T-helper 1 cell treated with Interleukin-12 subunit alpha and Interleukin-12 subunit beta and Interleukin-4 antibody, amounts not matched to agents 30 μg/mL and 1 μg/mL, for 36 hours (primary cell): ENCODE measurements around the gene ANO8.

Experiments
- H3K27ac Mint-ChIP-seq: one replicate; pipeline ENCODE4 v1.8.0; 2021; ENCODE audit warnings: mild to moderate bottlenecking, mixed read lengths
- H3K27me3 Mint-ChIP-seq: one replicate; pipeline ENCODE4 v1.8.0; 2021; ENCODE audit warnings: low read depth, mixed read lengths
- H3K36me3 Mint-ChIP-seq: one replicate; pipeline ENCODE4 v1.8.0; 2021; ENCODE audit warnings: low read depth, mixed read lengths
- H3K4me1 Mint-ChIP-seq: one replicate; pipeline ENCODE4 v1.8.0; 2021; ENCODE audit warnings: low read depth, mixed read lengths
- H3K4me3 Mint-ChIP-seq: one replicate; pipeline ENCODE4 v1.8.0; 2021; ENCODE audit warnings: mild to moderate bottlenecking, moderate library complexity, mixed read lengths
- H3K9me3 Mint-ChIP-seq: one replicate; pipeline ENCODE4 v1.8.0; 2021; ENCODE audit warnings: mixed read lengths

The ANO8 gene

DNA sequence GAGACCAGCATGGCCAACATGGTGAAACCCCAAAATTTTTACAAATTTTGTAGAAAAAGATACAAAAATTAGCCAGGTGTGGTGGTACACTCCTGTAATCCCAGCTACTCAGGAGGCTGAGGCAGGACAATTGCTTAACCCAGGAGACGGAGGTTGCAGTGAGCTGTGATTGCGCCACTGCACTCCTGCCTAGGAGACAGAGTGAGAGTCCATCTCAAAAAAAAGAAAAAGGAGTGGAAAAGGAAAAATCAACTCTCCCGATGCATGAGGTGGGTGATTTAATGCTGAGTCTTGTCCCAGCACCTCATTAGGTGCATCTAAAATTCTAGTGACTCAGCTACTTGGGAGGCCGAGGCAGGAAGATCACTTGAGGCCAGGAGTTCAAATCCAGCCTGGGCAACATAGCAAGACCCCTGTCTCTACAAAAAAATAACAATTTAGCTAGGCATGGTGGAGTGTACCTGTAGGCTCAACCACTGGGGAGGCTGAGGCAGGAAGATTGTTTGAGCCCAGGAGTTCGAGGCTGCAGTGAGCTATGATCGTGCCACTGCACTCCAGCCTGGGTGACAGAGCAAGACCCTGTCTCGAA lies 22.5 kb upstream of the ANO8 start:
- H3K27ac Mint-ChIP-seq, result no peak overlapping the region
- no peaks in the 10 kb centered on the region for H3K36me3 Mint-ChIP-seq
- no peaks in the 10 kb centered on the region for H3K4me1 Mint-ChIP-seq
- peaks cover 7% of the 10 kb centered on the region for H3K27me3 Mint-ChIP-seq
- H3K4me3 Mint-ChIP-seq, result no peak overlapping the region
- H3K9me3 Mint-ChIP-seq, result no peaks in the 10 kb centered on the region

DNA sequence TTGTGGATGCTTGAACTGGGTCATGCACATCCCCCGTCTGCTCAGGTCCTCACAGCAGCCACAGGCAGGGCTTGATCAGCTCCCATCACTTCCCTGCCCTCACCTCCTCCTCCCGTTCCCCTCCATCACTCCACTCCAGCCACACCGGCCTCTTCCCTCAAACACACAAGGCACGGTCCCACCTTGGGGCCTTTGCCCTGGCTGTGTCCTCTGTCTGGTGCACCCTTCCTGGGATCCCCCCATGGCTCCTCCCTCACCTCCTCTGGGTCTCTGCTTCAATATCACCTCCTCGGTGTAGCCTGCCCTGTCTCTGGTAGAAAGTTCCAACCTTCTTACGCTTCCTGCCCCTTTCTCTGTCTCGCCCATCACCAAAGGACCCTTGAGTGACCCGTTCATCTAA lies 18.7 kb upstream of the ANO8 start:
- Mint-ChIP-seq H3K36me3 (no peaks in the 10 kb centered on the region), H3K27ac (no peak overlapping the region), H3K4me3 (no peak overlapping the region), H3K27me3 (peaks cover 11% of the 10 kb centered on the region), H3K9me3 (no peaks in the 10 kb centered on the region), H3K4me1 (peaks cover 6% of the 10 kb centered on the region)

DNA sequence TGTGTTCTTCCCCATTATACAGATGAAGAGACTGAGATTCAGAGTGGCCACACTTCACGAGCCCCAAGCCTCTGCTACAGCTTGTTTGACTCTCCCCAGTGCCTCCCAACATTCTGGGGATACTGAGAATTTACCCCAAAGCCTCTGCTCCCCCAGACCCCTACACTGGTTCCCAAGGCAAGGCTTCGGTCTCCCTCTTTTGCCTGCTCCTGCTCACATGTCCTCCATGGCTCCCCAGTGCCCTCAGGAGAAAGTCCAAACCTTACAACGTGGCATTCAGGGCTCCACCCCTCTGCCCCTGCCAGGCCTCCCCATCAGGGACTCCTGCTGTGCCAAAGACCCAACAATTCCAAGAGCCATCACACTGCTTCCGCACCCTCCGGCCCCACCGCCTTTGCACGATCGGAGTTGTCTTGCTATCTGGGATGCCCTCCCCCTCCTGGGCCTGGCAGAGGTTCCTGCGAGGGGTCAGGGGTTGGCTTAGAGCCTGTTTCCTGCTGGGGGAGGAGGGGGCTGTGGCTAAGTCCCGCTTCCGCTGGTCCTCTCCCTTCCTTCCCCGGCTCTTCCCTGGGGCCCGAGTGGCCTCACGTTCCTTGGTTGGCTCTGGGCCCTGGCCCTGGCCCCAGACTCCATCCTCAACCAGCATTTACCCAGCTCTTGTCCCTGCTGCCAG lies 18.1 kb upstream of the ANO8 start:
- Mint-ChIP-seq H3K36me3 (no peaks in the 10 kb centered on the region), H3K27me3 (peaks cover 11% of the 10 kb centered on the region), H3K9me3 (no peaks in the 10 kb centered on the region), H3K4me3 (no peak overlapping the region), H3K4me1 (peaks cover 6% of the 10 kb centered on the region), H3K27ac (no peak overlapping the region)

DNA sequence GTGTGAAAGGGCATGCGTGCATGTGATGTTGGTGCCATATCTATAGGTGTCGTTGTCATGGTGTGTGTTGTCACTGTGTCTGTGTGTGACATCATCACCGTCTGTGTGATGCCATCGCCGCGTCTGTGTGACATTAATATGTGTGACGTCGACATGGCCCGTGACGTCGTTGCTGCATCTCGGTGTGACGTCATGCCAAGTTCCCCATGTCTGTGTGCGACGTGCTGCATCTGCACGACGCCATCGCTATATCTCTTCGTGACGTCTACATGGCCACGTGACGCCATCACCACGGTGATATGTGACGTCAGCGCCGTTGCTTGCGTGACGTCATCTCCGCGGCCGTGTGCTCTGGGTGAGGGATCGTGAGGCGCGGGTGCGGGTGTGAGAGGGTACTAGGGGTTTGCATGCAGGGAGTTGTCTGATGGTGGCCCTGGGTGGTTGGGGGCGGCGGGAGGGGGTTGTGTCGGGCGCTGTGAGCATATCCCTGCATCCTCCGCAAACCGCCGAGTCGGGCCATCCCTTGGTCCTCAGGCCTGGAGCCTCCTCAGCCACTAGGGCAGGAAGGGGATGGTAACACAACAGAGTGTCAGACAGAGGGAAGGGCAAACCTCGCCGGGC lies 17.3 kb upstream of the ANO8 start:
- Mint-ChIP-seq H3K36me3 (no peaks in the 10 kb centered on the region), H3K4me1 (peaks cover 6% of the 10 kb centered on the region), H3K27ac (no peak overlapping the region), H3K9me3 (no peaks in the 10 kb centered on the region), H3K4me3 (no peak overlapping the region), H3K27me3 (peaks cover 11% of the 10 kb centered on the region)

DNA sequence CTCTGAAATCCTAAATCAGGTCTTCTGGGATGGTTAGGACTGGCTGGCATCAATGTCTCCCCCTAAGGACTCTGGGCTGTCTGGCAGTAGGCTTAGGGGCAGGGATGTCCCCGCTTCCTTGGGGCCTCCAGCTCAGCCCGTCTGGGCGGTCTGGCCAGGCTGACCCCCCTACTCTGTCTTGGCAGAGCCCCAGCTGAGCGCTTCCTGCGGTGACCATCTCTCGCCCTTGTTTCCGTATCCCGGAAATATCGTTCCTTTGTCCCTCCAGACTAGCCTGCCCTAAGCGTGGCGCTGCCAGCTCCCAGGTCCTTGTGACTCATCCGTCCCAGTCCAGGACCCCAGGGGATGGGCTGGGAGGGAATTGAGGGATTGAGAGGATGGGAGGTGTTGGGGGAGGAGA lies 14.0 kb upstream of the ANO8 start:
- Mint-ChIP-seq H3K27ac (no peak overlapping the region), H3K36me3 (no peaks in the 10 kb centered on the region), H3K4me3 (no peak overlapping the region), H3K4me1 (peaks cover 12% of the 10 kb centered on the region), H3K9me3 (no peaks in the 10 kb centered on the region), H3K27me3 (peaks cover 10% of the 10 kb centered on the region)

DNA sequence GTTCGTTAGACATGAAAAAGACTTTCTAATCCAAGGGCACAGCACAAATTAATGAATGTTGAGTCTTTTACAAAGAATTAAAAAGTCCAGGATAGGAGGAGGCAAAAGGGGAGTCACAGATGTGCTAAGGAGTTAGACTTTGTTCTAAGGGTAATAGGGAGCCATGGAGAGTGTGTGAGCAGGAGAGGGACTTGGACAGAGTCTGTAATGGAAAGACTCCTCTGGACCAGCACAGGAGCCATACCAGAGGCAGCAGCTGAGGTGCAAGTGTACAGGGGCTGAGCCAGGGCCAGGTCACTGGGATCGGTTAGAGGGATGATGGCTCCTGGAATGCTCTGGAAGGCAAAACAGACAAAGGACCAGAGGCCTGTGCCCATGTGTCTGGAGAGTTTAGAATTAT lies 13.2 kb upstream of the ANO8 start:
- H3K36me3 Mint-ChIP-seq, result no peaks in the 10 kb centered on the region
- peaks cover 12% of the 10 kb centered on the region for H3K4me1 Mint-ChIP-seq
- peaks cover 6% of the 10 kb centered on the region for H3K27me3 Mint-ChIP-seq
- no peak overlapping the region for H3K27ac Mint-ChIP-seq
- H3K4me3 Mint-ChIP-seq, result no peak overlapping the region
- no peaks in the 10 kb centered on the region for H3K9me3 Mint-ChIP-seq

DNA sequence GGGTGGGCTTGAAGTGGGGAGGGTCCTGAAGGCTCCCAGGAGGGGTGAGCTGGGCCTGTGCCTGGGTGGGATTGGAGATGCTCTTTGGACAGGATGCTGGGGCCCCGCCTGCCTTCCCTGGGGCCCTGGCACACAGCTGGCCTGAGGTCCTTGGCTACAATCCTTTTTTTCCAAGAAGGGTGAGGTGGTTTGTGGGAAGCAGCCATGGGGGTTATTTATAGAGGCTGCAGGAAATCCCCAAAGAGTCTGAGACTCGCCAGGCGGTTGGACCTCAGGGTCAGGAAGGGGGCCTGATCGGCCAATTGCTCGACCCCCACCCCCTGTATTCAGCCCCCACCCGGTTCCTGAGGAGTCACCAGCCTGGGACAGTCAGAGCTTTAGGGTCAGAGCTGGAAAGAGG lies 12.7 kb upstream of the ANO8 start:
- Mint-ChIP-seq H3K36me3 (no peaks in the 10 kb centered on the region), H3K4me1 (peaks cover 12% of the 10 kb centered on the region), H3K27me3 (peaks cover 6% of the 10 kb centered on the region), H3K27ac (no peak overlapping the region), H3K4me3 (no peak overlapping the region), H3K9me3 (no peaks in the 10 kb centered on the region)

DNA sequence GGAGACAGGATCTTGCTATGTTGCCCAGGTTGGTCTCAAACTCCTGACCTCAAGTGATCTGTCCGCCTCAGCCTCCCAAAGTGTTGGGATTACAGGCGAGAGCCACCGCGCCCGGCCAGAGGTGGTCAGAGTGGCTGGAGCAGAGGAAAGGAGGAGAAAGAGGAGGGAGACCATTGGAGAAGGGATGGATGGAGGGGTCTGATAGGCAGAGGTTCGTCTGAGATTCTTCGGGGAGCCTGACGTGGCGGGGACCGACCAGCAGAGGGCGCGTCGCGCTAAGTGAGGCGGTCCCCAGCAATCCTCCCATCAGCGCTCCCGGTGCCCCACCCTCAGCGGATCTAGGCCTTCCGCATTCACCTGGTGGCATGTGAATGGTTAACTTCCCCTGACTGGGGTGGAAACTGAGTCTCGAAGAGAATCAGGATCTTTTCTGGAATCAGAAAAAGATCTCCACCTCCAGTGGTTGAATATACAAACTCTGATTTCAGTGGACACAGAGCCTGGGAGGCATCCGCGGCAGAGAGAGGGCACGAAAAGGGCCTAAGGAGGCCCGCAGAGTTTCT lies 11.5 kb upstream of the ANO8 start:
- H3K4me3 Mint-ChIP-seq, result no peak overlapping the region
- no peaks in the 10 kb centered on the region for H3K36me3 Mint-ChIP-seq
- peaks cover 8% of the 10 kb centered on the region for H3K4me1 Mint-ChIP-seq
- H3K27ac Mint-ChIP-seq, result no peak overlapping the region
- H3K27me3 Mint-ChIP-seq, result peaks cover 6% of the 10 kb centered on the region
- H3K9me3 Mint-ChIP-seq, result no peaks in the 10 kb centered on the region

DNA sequence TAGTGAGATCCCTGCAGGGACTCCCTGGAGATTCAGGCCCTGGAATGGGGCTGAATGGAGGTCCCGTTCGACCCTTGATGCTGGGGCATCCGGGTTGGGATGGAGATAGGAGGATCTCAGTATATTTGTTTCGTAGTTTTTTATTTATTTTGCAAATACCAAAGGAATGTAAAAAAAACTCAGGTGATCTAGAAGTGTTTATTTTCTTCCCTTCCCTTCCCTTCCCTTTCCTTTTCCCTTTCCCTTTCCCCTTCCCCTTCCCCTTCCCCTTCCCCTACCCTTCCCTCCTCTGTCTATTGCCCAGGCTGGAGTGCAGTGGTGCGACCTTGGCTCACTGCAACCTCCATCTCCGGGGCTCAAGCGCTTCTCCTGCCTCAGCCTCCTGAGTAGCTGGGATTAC lies 7.2 kb upstream of the ANO8 start:
- Mint-ChIP-seq H3K4me1 (peaks cover 9% of the 10 kb centered on the region), H3K36me3 (no peaks in the 10 kb centered on the region), H3K4me3 (no peak overlapping the region), H3K9me3 (no peaks in the 10 kb centered on the region), H3K27me3 (no peaks in the 10 kb centered on the region), H3K27ac (no peak overlapping the region)

DNA sequence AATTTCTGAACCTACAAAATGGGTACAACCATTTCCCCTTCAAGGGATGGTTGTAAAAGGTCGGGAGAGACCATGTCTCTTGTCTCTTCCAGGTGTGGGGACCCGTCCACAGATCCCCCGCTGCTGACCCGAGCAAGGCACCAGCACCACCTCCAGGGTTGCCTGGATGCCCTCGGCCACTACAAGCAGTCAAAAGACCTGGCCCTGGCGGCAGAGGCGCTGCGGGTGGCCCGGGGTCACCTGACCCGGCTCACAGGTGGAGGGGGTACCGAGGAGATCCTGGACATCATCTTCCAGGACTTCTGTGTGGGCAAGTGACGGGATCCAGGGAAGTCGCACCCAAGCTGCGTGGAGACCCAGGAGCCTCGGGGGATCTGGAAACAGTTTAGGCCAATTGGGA lies 6.7 kb upstream of the ANO8 start:
- Mint-ChIP-seq H3K4me3 (no peak overlapping the region), H3K27ac (no peak overlapping the region), H3K36me3 (no peaks in the 10 kb centered on the region), H3K27me3 (no peaks in the 10 kb centered on the region), H3K4me1 (peaks cover 8% of the 10 kb centered on the region), H3K9me3 (no peaks in the 10 kb centered on the region)

DNA sequence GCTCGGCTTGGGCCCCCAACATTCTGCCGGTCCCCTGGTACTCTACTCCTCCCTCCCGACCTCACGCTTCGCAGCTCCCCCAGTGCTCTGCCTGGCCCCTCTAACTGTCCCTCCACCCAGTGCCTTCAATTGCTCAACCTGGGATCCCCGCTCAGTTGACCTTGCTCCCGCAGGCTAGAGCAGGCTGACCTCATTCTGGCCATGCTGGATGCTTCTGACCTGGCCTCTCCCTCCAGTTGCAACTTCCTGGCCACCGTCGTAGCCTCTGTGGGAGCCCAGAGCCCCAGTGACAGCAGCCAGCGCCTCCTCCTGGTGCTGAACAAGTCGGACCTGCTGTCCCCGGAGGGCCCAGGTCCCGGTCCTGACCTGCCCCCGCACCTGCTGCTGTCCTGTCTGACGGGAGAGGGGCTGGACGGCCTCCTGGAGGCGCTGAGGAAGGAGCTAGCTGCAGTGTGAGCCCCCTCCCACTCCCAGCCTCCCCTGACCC lies 6.3 kb upstream of the ANO8 start:
- peaks cover 5% of the 10 kb centered on the region for H3K4me1 Mint-ChIP-seq
- no peaks in the 10 kb centered on the region for H3K9me3 Mint-ChIP-seq
- no peaks in the 10 kb centered on the region for H3K27me3 Mint-ChIP-seq
- no peak overlapping the region for H3K4me3 Mint-ChIP-seq
- H3K27ac Mint-ChIP-seq, result no peak overlapping the region
- no peaks in the 10 kb centered on the region for H3K36me3 Mint-ChIP-seq

DNA sequence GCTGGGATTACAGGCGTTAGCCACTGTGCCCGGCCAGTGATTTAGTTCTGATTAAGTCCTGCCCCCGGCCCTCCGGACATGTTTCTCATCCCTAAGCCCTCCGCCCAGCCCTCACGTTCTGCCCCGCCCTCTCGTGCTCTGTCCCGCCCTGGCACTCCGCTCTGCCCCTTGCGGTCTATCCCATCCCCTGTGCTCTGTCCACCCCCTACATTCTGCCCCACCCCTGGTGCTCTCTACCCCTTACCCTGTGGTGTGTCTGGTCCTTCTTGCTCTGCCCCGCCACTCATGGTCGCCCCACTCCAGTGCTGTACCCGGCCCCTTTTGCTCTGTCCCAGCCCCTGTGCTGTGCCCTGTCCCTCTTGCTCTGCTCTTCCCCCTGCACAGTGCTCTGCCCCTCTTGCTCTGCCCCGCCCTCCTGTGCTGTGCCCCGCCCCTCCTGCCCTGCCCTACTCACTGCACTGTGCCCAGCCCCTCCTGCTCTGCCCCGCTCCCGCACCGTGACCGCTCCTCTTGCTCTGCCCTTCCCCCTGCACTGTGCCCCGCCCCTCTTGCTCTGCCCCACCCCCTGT lies 5.7 kb upstream of the ANO8 start:
- Mint-ChIP-seq H3K4me1 (peaks cover 7% of the 10 kb centered on the region), H3K27ac (no peak overlapping the region), H3K36me3 (no peaks in the 10 kb centered on the region), H3K27me3 (no peaks in the 10 kb centered on the region), H3K9me3 (no peaks in the 10 kb centered on the region), H3K4me3 (no peak overlapping the region)

DNA sequence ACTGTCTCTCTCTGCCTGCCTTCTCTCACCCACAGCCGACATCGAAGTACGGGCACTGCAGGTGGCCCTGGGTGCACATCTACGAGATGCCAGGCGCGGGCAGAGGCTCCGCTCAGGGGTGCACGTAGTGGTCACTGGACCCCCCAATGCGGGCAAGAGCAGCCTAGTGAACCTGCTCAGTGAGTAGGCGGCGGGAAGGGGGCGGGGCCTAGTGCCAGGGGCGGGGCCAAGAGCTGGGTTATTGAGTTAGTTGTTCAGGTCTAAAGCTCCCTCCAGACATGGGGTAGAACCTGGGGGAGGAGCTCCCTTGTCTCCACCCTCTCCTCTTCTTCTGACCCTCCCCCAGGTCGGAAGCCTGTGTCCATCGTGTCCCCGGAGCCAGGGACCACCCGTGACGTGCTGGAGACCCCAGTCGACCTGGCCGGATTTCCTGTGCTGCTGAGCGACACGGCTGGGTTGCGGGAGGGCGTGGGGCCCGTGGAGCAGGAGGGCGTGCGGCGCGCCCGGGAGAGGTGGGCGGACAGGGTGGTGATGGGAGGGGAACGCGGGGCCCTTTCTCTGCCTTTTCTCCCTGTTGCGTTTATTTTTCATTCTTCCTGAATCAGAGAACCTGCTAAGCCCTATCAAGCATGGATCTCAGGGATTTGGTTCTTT lies 4.6 kb upstream of the ANO8 start:
- no peaks in the 10 kb centered on the region for H3K9me3 Mint-ChIP-seq
- H3K4me3 Mint-ChIP-seq, result peak overlapping the region; percentile 59
- no peak overlapping the region for H3K27ac Mint-ChIP-seq
- H3K4me1 Mint-ChIP-seq, result peaks cover 13% of the 10 kb centered on the region
- H3K36me3 Mint-ChIP-seq, result no peaks in the 10 kb centered on the region
- H3K27me3 Mint-ChIP-seq, result no peaks in the 10 kb centered on the region

DNA sequence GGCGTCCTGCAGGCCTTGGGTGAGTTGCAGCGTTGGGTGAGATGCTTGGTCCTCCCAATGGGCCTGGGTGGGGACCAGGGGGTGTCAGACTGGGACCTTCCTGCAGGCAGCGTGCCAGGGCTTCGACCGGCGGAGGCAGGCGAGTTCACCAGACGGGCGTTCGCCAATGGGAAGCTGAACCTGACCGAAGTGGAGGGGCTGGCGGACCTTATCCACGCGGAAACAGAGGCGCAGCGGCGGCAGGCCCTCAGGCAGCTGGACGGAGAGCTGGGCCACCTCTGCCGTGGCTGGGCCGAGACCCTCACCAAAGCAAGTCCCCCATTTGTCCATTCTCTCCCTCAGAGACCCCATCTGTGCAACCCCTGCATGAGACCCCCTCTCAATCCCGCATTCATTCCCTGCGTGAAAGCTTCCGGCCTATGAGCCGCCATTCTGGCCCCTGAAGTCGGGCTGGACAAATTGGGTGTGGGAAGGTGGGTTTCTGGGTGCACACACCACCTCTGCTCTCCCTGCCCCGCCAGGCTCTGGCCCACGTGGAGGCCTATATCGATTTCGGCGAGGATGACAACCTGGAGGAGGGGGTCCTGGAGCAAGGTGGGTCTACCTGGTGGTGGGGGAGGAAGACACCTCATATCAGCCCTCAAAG lies 3.9 kb upstream of the ANO8 start:
- Mint-ChIP-seq H3K27ac (no peak overlapping the region), H3K4me1 (peaks cover 17% of the 10 kb centered on the region), H3K9me3 (no peaks in the 10 kb centered on the region), H3K27me3 (no peaks in the 10 kb centered on the region), H3K4me3 (peak overlapping the region; percentile 88), H3K36me3 (peaks cover 2% of the 10 kb centered on the region)
